GM15510 (cell line): ENCODE measurements around the gene FOXM1.

Source experiments
- POLR2A ChIP-seq: IDR thresholded peaks from 3 replicates; pipeline ENCODE4 v1.6.1; 2011; ENCODE audit warnings: borderline replicate concordance; ENCODE audit not compliant: insufficient read length; ENCODE audit errors: extremely low read depth

Gene FOXM1

DNA sequence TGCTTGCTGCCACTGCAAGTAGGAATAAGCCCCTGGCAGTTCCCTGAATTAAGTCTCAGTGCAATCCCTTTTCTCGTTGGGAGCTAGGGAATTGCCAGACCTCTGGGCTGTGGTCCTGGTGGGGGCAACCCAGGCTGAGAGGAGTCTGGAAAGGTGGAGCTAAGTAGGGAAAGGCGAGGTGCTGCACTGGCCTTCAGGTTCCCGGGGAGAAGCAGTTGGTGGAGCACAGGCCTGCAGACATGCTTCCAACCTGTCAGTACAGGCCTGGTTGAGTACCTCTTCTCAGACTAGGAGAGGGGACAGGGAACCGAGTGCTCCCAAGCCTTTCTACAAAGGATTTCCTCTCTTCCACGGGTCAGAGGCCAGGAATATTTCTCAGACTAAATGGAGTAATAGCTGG is 43.6 kb downstream of the FOXM1 start:
- no peak for TF ChIP-seq POLR2A

DNA sequence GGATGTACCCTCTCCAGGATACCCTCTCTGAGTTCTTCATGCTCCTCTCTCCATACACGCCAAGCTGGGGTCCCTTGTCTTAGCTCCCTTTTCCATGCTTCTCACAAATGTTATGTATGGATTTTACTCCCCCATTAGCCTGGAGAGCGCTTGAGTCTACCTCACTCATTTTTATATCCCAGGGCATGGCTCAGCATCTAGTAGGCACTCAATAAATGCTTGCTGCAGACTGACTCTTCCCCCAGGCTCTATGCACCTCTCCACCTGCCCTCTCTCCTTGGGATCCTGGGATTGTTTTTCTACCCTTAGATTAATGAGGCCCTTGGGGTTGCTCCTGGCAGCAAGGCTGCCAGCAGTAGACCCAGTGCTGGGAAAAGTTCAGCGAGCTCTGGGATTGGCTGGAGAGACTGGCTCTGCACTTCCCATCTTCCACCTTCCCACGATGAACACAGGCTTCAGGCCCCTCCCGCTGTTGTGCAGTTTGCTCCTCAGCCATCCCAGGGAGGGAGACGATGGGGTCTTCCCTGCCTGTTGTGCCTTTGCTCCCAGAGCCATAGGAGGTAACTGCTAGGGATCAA is 44.3 kb downstream of the FOXM1 start:
- no peak for TF ChIP-seq POLR2A

DNA sequence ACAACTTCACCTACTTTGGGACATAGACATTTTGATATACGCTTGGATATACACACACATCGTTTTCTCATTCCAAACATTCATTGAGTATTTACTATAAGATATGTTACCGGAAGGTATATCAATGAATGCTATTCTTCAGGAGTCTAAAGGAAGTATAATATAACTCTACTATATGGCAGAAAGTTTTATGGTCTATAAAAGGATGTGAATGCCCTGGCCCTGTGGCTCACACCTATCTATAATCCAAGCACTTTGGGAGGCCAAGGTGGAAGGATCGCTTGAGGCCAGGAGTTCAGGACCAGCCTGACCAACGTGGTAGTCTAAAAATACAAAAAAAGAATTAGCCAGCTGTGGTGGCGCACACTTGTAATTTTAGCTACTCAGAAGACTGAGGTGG is 47.7 kb downstream of the FOXM1 start:
- no peak for TF ChIP-seq POLR2A

DNA sequence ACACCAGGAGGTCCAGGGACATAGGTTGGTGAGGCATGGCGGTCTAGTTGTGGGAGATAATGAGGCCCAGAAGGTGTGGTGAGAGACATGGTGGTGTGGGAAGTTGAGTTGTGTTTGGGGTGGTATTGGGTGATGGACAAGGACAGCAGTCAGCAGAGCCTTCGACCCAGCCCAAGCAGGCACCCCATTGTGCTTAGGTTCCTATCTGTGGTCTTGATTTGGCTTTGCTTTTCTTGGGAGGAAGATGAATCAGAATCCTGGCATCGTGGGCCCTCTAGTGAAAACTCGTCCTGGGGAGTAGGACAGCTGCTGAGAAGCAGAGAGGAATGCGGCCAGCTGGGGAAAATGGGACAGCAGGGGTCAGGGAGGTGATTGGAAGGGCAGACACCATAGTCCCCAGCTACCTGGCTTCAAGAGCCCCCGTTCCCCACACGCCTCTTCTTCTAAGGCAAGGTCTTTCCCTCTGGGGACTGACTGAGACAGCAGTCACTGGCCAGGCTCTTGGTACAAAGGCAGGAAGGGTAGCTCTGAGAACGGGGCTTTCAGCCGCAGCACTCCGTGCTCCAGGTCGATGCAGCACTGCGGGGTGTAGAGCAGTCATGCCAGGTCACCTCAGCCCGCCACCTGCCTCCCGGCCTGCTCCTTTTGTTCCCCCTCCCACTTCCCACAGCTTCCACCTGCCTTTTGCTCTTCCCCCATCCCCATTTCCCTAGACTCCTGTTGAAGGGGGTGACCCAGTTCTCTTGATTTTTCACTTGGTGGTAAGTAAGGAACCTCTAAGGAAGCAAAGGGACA is 50.1 kb downstream of the FOXM1 start:
- no peak for TF ChIP-seq POLR2A

DNA sequence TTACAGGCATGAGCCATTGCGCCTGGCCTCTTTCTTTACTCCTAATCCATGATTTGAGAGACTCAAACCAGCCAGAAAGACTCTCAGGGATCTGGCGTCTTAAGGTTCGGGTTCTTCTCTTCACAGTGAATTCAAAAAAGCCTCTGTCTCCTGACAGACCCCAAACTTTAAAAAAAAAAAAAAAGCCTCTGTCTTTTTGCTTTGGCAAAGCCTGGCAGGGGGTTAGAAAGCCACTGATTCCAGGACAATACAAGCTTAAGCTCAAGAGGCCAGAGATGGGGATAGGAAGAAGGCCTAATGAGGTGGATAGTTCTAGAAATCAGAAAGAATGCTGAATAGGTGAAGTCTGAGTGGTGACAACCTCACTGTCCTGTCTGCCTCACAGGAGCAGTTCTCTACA is 50.9 kb downstream of the FOXM1 start:
- no peak for TF ChIP-seq POLR2A

DNA sequence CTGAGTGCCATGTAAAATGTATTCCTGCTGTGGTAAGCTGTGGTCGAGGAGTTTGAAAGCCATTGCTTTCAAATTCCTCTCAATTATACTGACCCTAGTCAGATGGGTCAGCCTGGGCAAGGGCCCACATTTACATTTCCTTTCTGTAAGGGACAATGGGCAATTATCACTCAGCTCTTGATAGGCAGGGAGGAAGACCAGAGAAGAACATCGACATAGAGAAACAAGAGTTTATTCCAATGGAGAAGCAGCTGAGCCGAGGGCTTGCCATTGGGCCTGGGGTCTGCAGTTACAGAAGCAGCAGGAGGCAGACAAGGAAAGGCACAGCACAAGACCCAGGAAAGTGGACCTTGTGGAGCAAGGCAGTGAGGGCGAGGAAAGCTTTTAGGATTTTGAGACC is 51.8 kb downstream of the FOXM1 start:
- no peak for TF ChIP-seq POLR2A

DNA sequence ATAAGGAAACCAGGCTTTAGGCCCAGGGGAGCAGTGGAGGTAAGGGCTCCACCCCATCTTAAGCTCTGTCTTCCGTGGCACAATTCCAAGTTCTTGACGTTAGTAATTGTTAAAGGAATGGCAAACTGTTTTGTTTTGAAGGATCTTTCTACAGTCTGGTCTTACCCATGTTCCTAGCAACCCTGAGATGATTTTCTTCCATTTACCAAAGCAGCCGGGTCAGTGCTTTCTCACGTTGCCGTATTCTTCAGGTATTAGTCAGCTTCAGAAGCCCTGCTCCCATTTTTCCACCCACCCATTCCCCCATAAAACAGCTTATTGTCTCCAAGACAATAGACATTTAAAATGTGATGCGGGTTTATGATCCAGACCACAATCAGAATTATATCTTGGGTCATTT is 52.4 kb downstream of the FOXM1 start:
- TF ChIP-seq POLR2A: no peak

DNA sequence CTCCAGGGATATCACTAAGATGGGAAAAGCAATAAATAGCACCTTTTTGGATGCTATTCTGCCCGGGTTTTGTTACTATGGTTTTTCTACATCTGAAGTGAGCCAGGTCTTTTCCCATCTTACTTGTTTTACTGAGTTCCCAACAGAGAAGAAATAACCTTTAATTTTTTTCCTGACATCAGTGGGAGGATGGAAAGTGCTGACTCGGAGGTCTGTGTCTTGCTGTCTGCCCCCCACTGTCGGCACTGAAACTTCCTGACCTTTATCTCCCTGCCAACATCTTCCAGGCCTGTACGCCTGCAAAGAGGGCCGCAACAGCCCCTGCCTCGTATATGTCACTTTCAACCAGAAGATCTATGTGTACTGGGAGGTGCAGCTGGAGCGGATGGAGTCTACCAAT is 53.5 kb downstream of the FOXM1 start:
- no peak for TF ChIP-seq POLR2A

DNA sequence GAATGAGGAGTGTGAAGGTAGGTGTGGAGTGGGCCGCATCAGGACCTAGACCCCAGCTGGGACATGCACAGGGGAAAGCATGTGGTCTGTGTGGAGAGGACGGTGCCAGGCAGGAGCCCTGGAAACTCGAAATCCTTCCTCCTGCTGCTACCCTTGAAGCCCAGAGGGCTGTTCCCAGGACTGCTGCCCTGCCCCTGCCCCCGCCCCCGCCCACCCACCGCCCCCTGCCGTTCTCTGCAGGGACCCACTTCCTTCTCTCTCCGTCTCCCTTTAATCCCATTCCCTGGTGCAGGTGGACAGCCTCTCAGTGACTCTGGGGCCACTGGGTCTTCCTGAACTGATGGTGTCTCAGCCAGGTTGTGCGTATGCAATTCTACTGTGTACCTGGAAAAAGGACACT is 56.5 kb downstream of the FOXM1 start:
- no peak for TF ChIP-seq POLR2A

DNA sequence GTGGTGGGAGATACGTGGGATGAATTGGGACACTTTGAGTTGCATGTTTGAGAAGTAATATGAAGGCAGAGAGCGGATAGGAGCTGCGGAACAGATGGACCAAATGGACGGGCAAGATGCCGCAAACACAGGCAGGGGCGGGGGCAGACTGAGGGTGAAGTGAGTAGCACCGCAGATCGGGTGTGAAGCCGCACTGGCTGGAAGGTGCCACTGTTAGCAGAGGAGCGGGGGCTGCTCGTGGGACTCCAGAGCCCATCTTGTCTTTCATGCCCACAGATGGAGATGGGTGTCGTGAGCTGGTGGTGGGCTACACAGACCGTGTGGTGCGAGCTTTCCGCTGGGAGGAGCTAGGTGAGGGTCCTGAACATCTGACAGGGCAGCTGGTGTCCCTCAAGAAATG is 57.2 kb downstream of the FOXM1 start:
- TF ChIP-seq POLR2A: no peak

DNA sequence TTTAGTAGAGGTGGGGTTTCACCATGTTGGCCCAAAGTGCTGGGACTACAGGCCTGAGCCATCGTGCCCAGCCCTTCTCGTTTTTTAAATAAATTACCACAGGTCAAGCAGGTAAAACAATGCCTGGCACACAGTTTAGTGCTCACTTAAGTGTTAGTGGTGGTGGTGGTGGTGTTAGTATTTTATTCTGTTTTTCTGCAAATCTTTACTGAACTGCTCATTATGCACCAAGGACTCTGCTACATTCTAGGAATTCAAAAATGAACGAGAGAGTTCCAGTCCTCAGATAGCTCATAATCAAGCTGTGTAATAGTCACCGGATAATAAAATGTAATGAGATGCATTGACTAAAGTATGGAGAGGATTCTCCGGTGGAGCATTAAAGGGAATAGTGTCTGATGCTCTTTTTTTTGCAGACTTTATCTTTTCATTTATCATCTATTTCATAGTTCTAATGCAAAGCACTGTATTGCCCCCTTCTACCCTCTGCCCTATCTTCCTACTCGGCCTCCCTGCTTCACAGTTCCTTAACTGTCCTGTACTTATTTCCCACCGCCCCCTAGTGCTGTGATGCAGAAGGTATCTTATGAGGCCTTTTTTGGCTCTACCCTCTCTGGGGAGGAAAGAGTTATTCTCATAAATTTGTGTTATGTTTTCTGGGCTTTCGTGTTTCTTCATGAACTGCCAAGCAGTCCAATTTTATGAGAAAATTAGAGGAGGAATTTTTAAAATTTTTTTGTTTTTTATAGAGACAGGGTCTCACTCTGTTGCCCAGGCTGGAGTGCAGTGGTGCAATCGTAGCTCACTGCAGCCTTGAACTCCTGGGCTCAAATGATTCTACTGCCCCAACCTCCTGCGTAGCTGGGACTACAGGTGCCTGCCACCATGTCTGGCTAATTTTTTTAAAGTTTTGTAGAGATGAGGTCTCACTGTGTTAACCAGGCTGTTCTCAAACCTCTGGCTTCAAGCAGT is 63.5 kb downstream of the FOXM1 start:
- TF ChIP-seq POLR2A: no peak

DNA sequence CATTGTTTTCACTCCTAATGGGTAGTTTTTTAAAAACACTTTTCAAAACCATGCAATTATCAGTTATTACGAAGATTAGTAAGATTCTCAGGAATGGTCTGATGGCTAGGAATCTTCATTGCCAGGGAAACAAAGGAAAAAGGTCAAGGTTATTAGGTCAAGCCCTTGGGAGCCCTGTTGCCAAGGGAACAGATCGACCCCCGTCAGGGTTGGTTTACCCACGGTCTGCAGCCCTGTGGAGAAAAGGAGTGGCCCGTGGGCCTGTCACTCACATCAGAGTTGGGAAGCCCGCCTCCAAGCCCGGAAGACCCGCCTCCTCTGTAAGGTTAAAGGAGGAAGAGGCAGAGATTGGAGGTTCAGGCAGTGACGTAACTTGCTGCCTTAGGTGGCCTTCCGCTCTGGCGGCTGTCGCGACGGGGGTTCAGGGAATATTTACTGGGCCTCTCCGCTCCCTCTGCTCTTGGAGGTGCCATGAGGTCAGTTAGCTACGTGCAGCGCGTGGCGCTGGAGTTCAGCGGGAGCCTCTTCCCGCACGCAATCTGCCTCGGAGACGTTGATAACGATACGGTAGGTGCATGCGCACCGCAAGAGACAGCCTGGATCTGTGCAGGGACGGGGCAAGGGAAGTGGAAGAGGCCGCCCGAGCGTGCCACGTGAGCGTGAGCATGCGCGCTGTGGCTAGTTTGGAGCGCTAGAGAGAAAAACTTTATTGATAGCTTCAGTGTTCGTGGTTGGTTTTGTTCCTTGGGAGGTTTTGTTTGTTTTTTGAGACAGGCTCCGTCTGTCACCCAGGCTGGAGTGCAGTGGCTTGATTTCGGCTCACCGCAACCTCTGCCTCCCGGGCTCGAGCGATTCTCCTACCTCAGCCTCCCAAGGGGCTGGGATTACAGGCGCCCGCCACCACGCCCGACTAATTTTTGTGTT is 64.4 kb downstream of the FOXM1 start, which contains the start of gene ITFG2:
ITFG2 (plus strand) TSS at position 379 of the 924 bp plus-strand sequence; CDS start at position 472, 93 bp downstream.
- peak; percentile 98 for TF ChIP-seq POLR2A

DNA sequence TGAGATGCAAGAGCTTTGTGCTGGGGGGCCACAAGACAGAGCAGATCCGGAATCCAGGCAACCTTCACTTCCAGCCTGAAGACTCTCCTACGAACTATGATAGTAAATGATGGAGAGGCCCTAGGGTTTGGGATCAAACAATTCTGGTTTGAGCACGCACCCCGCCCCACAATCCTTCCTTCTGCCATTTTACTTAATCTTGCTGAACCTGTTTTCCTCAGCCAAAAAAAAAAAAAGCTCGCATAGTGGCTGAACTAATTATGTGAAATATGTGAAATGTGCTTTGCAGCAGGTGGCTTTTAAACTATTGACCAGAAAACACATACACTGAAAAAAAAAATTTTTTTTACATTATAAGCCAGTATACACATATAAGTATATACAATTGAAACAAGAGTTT is 65.2 kb downstream of the FOXM1 start:
- TF ChIP-seq POLR2A: no peak
